GM23338 (cell line): ENCODE data around the gene PPP1R7. TPM values are rescaled to one million over a fixed set of nuclear protein-coding genes. Genes with fewer than 3 reads are reported as not detected.

Experiments
- ATAC-seq: fragments of 200-7000 bp; cut with Tn5 transposase; 3 replicates; pipeline ENCODE4 v1.9.1; 2020
- DNase-seq: peaks from one replicate; pipeline ENCODE4 v3.0.0-alpha.2; 2015; ENCODE audit warnings: low spot score
- H2AFZ ChIP-seq: fragments of 200-600 bp; sonication (generic); 2 replicates; pipeline ENCODE4 v1.8.0; 2016; ENCODE audit warnings: antibody characterized with exemption, mild to moderate bottlenecking, moderate library complexity
- H3F3A ChIP-seq: fragments of 200-600 bp; sonication (generic); replicated peaks from 2 replicates; pipeline ENCODE4 v1.8.0; 2017; ENCODE audit warnings: antibody characterized with exemption, mixed run types, low read depth
- H3K27ac ChIP-seq: fragments of 200-600 bp; sonication (generic); 2 replicates; pipeline ENCODE4 v1.6.1; 2016; ENCODE audit warnings: low read depth
- H3K27me3 ChIP-seq: fragments of 200-600 bp; sonication (generic); 2 replicates; pipeline ENCODE4 v1.8.0; 2016; ENCODE audit warnings: mild to moderate bottlenecking, mixed run types, moderate library complexity; ENCODE audit not compliant: insufficient read depth
- H3K36me3 ChIP-seq: fragments of 200-600 bp; sonication (generic); 2 replicates; pipeline ENCODE4 v1.8.0; 2016; ENCODE audit warnings: mild to moderate bottlenecking; ENCODE audit not compliant: insufficient read depth
- H3K4me1 ChIP-seq: fragments of 200-600 bp; sonication (generic); 2 replicates; pipeline ENCODE4 v1.8.0; 2016; ENCODE audit warnings: mild to moderate bottlenecking, moderate library complexity; ENCODE audit not compliant: insufficient read depth
- H3K4me2 ChIP-seq: fragments of 200-600 bp; sonication (generic); 2 replicates; pipeline ENCODE4 v1.7.1; 2017; ENCODE audit warnings: mixed run types
- H3K4me3 ChIP-seq: fragments of 200-600 bp; sonication (generic); 2 replicates; pipeline ENCODE4 v1.6.1; 2016; ENCODE audit warnings: mixed run types
- H3K79me2 ChIP-seq: fragments of 200-600 bp; sonication (generic); replicated peaks from 2 replicates; pipeline ENCODE4 v1.8.0; 2017; ENCODE audit warnings: mild to moderate bottlenecking; ENCODE audit not compliant: insufficient read depth
- H3K9me2 ChIP-seq: fragments of 200-600 bp; sonication (generic); 2 replicates; pipeline ENCODE4 v1.8.0; 2017; ENCODE audit not compliant: insufficient read depth
- H4K20me1 ChIP-seq: fragments of 200-600 bp; sonication (generic); replicated peaks from 2 replicates; pipeline ENCODE4 v1.8.0; 2017; ENCODE audit warnings: mild to moderate bottlenecking; ENCODE audit not compliant: insufficient read depth
- H3K27ac Mint-ChIP-seq: 2 replicates; pipeline ENCODE4 v1.8.0; 2020; ENCODE audit warnings: inconsistent platforms, mild to moderate bottlenecking, moderate library complexity, mixed read lengths
- H3K27me3 Mint-ChIP-seq: 3 replicates; pipeline ENCODE4 v1.8.0; 2022; ENCODE audit warnings: low read depth, mild to moderate bottlenecking, moderate library complexity, mixed read lengths, inconsistent platforms; ENCODE audit not compliant: insufficient read depth, poor library complexity
- H3K36me3 Mint-ChIP-seq: 3 replicates; pipeline ENCODE4 v1.8.0; 2021; ENCODE audit warnings: low read depth, mild to moderate bottlenecking, inconsistent platforms, moderate library complexity, mixed read lengths
- H3K4me1 Mint-ChIP-seq: 3 replicates; pipeline ENCODE4 v1.8.0; 2020; ENCODE audit warnings: mild to moderate bottlenecking, inconsistent platforms, mixed read lengths
- H3K4me3 Mint-ChIP-seq: 3 replicates; pipeline ENCODE4 v1.8.0; 2021; ENCODE audit warnings: moderate library complexity, mild to moderate bottlenecking, inconsistent platforms, mixed read lengths
- H3K9me3 Mint-ChIP-seq: 3 replicates; pipeline ENCODE4 v1.8.0; 2020; ENCODE audit warnings: moderate library complexity, mild to moderate bottlenecking, inconsistent platforms, mixed read lengths
- CREB1 ChIP-seq: fragments of 250-450 bp; sonication (Bioruptor Pico); IDR thresholded peaks from 2 replicates; pipeline ENCODE4 v1.5.0; 2020; ENCODE audit warnings: low read depth, mild to moderate bottlenecking, moderate library complexity
- EZH2phosphoT487 ChIP-seq: fragments of 200-600 bp; sonication (generic); IDR thresholded peaks from one replicate; pipeline ENCODE4 v1.8.1; 2018; ENCODE audit warnings: antibody characterized with exemption; ENCODE audit not compliant: unreplicated experiment
- JUNB ChIP-seq: IDR thresholded peaks from one replicate; pipeline ENCODE4 v1.6.1; 2016; ENCODE audit warnings: antibody characterized with exemption; ENCODE audit not compliant: unreplicated experiment
- POLR2AphosphoS5 ChIP-seq: IDR thresholded peaks from 2 replicates; pipeline ENCODE4 v1.6.1; 2016; ENCODE audit warnings: antibody characterized with exemption, low read depth
- STAT1 ChIP-seq: IDR thresholded peaks from one replicate; pipeline ENCODE4 v1.6.1; 2016; ENCODE audit warnings: antibody characterized with exemption; ENCODE audit not compliant: unreplicated experiment
- ZNF114 ChIP-seq: fragments of 250-450 bp; sonication (Bioruptor Pico); IDR thresholded peaks from 2 replicates; pipeline ENCODE4 v1.5.0; 2020; ENCODE audit warnings: mild to moderate bottlenecking, moderate library complexity
- ZNF331 ChIP-seq: fragments of 250-450 bp; sonication (Bioruptor Pico); IDR thresholded peaks from 2 replicates; pipeline ENCODE4 v1.5.0; 2020; ENCODE audit warnings: low read depth, mild to moderate bottlenecking, moderate library complexity
- polyA plus RNA-seq: library from polyadenylated mRNA; unstranded; fragments of >200 nt; fragmentation: Nextera tagmentation; extraction: Ambion mirVana; gene quantifications from 2 replicates; pipeline ENCODE4 v1.2.1, GENCODE V29; 2016
- total RNA-seq: library from RNA; depleted of rRNA; stranded (reverse); fragments of >200 nt; shearing (Covaris generic); gene quantifications from 2 replicates; pipeline ENCODE4 v1.2.3, GENCODE V29; 2014
- TF ChIP-seq, protein P1 (sequence below): fragments of 250-450 bp; sonication (Bioruptor Pico); IDR thresholded peaks from 2 replicates; pipeline ENCODE4 v1.5.0; 2020; ENCODE audit warnings: mild to moderate bottlenecking, moderate library complexity
- TF ChIP-seq, protein P2 (sequence below), 2 experiments: fragments of 200-600 bp in 1 of 2; sonication (generic) in 1 of 2; conservative IDR thresholded peaks; 2 replicates each; pipeline versions ENCODE4 v1.5.1 to v1.6.1; 2016 to 2017; ENCODE audit warnings: antibody characterized with exemption in 2 of 2, low read depth in 2 of 2, mild to moderate bottlenecking in 2 of 2, moderate library complexity in 1 of 2
- TF ChIP-seq, protein P3 (sequence below): IDR thresholded peaks from one replicate; pipeline ENCODE4 v1.6.1; 2018; ENCODE audit warnings: antibody characterized with exemption; ENCODE audit not compliant: unreplicated experiment
- TF ChIP-seq, protein P4 (sequence below): IDR thresholded peaks from 2 replicates; pipeline ENCODE4 v1.6.1; 2016; ENCODE audit warnings: antibody characterized with exemption

PPP1R7 gene
- total and polyA plus RNA-seq, 2 experiments from 2014 or later: 48.2 to 94.3 TPM

GRCh38 chr2:241110607-241111439, 39.4 kb upstream of the PPP1R7 start (continued):
- TF ChIP-seq, protein P1, sequence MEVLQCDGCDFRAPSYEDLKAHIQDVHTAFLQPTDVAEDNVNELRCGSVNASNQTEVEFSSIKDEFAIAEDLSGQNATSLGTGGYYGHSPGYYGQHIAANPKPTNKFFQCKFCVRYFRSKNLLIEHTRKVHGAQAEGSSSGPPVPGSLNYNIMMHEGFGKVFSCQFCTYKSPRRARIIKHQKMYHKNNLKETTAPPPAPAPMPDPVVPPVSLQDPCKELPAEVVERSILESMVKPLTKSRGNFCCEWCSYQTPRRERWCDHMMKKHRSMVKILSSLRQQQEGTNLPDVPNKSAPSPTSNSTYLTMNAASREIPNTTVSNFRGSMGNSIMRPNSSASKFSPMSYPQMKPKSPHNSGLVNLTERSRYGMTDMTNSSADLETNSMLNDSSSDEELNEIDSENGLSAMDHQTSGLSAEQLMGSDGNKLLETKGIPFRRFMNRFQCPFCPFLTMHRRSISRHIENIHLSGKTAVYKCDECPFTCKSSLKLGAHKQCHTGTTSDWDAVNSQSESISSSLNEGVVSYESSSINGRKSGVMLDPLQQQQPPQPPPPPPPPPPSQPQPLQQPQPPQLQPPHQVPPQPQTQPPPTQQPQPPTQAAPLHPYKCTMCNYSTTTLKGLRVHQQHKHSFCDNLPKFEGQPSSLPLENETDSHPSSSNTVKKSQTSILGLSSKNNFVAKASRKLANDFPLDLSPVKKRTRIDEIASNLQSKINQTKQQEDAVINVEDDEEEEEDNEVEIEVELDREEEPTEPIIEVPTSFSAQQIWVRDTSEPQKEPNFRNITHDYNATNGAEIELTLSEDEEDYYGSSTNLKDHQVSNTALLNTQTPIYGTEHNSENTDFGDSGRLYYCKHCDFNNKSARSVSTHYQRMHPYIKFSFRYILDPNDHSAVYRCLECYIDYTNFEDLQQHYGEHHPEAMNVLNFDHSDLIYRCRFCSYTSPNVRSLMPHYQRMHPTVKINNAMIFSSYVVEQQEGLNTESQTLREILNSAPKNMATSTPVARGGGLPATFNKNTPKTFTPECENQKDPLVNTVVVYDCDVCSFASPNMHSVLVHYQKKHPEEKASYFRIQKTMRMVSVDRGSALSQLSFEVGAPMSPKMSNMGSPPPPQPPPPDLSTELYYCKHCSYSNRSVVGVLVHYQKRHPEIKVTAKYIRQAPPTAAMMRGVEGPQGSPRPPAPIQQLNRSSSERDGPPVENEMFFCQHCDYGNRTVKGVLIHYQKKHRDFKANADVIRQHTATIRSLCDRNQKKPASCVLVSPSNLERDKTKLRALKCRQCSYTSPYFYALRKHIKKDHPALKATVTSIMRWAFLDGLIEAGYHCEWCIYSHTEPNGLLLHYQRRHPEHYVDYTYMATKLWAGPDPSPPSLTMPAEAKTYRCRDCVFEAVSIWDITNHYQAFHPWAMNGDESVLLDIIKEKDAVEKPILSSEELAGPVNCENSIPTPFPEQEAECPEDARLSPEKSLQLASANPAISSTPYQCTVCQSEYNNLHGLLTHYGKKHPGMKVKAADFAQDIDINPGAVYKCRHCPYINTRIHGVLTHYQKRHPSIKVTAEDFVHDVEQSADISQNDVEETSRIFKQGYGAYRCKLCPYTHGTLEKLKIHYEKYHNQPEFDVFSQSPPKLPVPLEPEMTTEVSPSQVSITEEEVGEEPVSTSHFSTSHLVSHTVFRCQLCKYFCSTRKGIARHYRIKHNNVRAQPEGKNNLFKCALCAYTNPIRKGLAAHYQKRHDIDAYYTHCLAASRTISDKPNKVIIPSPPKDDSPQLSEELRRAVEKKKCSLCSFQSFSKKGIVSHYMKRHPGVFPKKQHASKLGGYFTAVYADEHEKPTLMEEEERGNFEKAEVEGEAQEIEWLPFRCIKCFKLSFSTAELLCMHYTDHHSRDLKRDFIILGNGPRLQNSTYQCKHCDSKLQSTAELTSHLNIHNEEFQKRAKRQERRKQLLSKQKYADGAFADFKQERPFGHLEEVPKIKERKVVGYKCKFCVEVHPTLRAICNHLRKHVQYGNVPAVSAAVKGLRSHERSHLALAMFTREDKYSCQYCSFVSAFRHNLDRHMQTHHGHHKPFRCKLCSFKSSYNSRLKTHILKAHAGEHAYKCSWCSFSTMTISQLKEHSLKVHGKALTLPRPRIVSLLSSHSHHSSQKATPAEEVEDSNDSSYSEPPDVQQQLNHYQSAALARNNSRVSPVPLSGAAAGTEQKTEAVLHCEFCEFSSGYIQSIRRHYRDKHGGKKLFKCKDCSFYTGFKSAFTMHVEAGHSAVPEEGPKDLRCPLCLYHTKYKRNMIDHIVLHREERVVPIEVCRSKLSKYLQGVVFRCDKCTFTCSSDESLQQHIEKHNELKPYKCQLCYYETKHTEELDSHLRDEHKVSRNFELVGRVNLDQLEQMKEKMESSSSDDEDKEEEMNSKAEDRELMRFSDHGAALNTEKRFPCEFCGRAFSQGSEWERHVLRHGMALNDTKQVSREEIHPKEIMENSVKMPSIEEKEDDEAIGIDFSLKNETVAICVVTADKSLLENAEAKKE (CRISPR knock-in tag): no peak
- TF ChIP-seq JUNB (no peak), STAT1 (no peak), ZNF114 (CRISPR knock-in tag) (no peak), CREB1 (CRISPR knock-in tag) (no peak)
- TF ChIP-seq, protein P2, sequence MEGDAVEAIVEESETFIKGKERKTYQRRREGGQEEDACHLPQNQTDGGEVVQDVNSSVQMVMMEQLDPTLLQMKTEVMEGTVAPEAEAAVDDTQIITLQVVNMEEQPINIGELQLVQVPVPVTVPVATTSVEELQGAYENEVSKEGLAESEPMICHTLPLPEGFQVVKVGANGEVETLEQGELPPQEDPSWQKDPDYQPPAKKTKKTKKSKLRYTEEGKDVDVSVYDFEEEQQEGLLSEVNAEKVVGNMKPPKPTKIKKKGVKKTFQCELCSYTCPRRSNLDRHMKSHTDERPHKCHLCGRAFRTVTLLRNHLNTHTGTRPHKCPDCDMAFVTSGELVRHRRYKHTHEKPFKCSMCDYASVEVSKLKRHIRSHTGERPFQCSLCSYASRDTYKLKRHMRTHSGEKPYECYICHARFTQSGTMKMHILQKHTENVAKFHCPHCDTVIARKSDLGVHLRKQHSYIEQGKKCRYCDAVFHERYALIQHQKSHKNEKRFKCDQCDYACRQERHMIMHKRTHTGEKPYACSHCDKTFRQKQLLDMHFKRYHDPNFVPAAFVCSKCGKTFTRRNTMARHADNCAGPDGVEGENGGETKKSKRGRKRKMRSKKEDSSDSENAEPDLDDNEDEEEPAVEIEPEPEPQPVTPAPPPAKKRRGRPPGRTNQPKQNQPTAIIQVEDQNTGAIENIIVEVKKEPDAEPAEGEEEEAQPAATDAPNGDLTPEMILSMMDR (conservative IDR thresholded peaks at IDR 0.05; ENCODE audit: low read depth in 2 of 2): no peak

GRCh38 chr2:241111440-241111805, 38.8 kb upstream of the PPP1R7 start:
- peaks cover 2% of the 10 kb centered on the region for H3K27me3 Mint-ChIP-seq
- no peak overlapping the region for H3K27ac ChIP-seq
- DNase-seq: no peak
- H3K4me1 Mint-ChIP-seq: no peaks in the 10 kb centered on the region
- H3K79me2 ChIP-seq: no peaks in the 10 kb centered on the region
- no peak overlapping the region for H3K27ac Mint-ChIP-seq
- H3K9me2 ChIP-seq: no peaks in the 10 kb centered on the region
- H3K9me3 Mint-ChIP-seq: no peaks in the 10 kb centered on the region; the same call in 2 of the 3 replicates
- no peak overlapping the region for H2AFZ ChIP-seq
- H3K4me1 ChIP-seq: no peaks in the 10 kb centered on the region
- no peak overlapping the region for H3K4me3 Mint-ChIP-seq
- no peaks in the 10 kb centered on the region for H3K27me3 ChIP-seq
- H3K4me2 ChIP-seq: no peak overlapping the region
- no peak for ATAC-seq
- no peaks in the 10 kb centered on the region for H3F3A ChIP-seq
- no peaks in the 10 kb centered on the region for H4K20me1 ChIP-seq
- peaks cover 20% of the 10 kb centered on the region; the same call in 2 of the 3 replicates for H3K36me3 Mint-ChIP-seq
- no peak overlapping the region for H3K4me3 ChIP-seq
- no peaks in the 10 kb centered on the region for H3K36me3 ChIP-seq
- TF ChIP-seq ZNF331 (CRISPR knock-in tag) (no peak), POLR2AphosphoS5 (no peak), ZNF114 (CRISPR knock-in tag) (no peak), EZH2phosphoT487 (no peak), STAT1 (no peak), CREB1 (CRISPR knock-in tag) (no peak), JUNB (no peak)
- TF ChIP-seq, protein P3, sequence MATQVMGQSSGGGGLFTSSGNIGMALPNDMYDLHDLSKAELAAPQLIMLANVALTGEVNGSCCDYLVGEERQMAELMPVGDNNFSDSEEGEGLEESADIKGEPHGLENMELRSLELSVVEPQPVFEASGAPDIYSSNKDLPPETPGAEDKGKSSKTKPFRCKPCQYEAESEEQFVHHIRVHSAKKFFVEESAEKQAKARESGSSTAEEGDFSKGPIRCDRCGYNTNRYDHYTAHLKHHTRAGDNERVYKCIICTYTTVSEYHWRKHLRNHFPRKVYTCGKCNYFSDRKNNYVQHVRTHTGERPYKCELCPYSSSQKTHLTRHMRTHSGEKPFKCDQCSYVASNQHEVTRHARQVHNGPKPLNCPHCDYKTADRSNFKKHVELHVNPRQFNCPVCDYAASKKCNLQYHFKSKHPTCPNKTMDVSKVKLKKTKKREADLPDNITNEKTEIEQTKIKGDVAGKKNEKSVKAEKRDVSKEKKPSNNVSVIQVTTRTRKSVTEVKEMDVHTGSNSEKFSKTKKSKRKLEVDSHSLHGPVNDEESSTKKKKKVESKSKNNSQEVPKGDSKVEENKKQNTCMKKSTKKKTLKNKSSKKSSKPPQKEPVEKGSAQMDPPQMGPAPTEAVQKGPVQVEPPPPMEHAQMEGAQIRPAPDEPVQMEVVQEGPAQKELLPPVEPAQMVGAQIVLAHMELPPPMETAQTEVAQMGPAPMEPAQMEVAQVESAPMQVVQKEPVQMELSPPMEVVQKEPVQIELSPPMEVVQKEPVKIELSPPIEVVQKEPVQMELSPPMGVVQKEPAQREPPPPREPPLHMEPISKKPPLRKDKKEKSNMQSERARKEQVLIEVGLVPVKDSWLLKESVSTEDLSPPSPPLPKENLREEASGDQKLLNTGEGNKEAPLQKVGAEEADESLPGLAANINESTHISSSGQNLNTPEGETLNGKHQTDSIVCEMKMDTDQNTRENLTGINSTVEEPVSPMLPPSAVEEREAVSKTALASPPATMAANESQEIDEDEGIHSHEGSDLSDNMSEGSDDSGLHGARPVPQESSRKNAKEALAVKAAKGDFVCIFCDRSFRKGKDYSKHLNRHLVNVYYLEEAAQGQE: no peak
- TF ChIP-seq, protein P4, sequence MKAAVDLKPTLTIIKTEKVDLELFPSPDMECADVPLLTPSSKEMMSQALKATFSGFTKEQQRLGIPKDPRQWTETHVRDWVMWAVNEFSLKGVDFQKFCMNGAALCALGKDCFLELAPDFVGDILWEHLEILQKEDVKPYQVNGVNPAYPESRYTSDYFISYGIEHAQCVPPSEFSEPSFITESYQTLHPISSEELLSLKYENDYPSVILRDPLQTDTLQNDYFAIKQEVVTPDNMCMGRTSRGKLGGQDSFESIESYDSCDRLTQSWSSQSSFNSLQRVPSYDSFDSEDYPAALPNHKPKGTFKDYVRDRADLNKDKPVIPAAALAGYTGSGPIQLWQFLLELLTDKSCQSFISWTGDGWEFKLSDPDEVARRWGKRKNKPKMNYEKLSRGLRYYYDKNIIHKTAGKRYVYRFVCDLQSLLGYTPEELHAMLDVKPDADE: no peak
